ENCODE measurements around the gene PRRG1.

Gene PRRG1

DNA sequence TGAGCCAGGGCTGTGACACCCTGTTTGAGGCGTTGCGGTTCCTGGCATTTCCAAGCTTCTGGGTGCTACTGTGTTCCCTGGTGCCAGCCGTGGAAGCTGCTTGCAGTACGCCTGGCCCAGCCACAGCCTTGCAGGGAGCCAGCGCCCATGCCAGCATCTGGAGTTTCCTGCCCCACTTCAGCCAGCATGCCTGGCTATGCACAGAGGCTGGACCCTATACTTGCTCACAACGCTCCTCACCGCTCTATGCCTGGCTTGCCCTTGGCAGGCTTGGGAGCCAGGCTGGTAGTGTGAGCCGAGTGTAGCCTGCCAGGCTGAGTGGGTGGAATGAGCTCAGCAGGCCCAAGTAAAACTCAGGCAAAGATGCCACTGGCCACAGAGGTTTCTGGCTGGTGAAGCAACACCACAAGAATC lies 22.4 kb downstream of the PRRG1 start:
- Histone ChIP-seq H3K4me1 (ENCODE audit: low read length) (peaks cover 3% of the 10 kb centered on the region), H3K9me3 (ENCODE audit: insufficient read depth, low read length) (no peaks in the 10 kb centered on the region), H3K4me3 (ENCODE audit: low read length) (no peak overlapping the region), H4K20me1 (ENCODE audit: insufficient read depth, low read length) (no peaks in the 10 kb centered on the region), H3K27ac (ENCODE audit: low read length) (no peak overlapping the region), H3K9ac (ENCODE audit: low read length) (no peak overlapping the region), H3K27me3 (ENCODE audit: low read depth, low read length) (no peaks in the 10 kb centered on the region), H3K4me2 (ENCODE audit: low read length) (no peak overlapping the region), H3K36me3 (replicated peaks; ENCODE audit: low read depth, low read length) (no peaks in the 10 kb centered on the region), H2AFZ (ENCODE audit: low read depth, low read length) (no peak overlapping the region), H3K79me2 (ENCODE audit: low read length) (no peaks in the 10 kb centered on the region)
- no peak for TF ChIP-seq EZH2phosphoT487 (IDR thresholded peaks at IDR 0.05; ENCODE audit: low read depth)

DNA sequence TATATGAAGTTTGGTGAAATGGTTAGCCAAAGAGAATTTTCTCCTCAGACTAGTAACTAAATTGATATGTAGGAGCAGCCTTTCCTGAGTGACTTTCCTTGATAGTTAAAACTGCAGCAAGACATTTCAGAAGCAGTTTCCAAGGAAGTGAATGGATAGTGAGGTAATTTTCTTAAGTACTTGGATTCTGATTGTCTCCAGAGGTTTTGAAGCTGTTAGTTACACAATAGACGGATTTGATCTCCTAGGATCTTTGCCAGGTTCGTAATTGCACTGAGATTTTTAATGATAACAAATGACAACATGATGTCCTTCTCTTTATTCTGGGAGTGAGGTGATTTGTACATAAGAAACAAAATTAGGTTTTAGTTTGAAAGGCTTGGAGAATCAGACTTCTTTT lies 29.2 kb downstream of the PRRG1 start:
- Histone ChIP-seq H3K27me3 (ENCODE audit: low read depth, low read length) (no peaks in the 10 kb centered on the region), H3K9ac (ENCODE audit: low read length) (no peak overlapping the region), H3K27ac (ENCODE audit: low read length) (no peak overlapping the region), H3K4me3 (ENCODE audit: low read length) (no peak overlapping the region), H3K9me3 (ENCODE audit: insufficient read depth, low read length) (no peaks in the 10 kb centered on the region), H2AFZ (ENCODE audit: low read depth, low read length) (no peak overlapping the region), H3K79me2 (ENCODE audit: low read length) (no peaks in the 10 kb centered on the region), H4K20me1 (ENCODE audit: insufficient read depth, low read length) (no peaks in the 10 kb centered on the region), H3K4me2 (ENCODE audit: low read length) (no peak overlapping the region), H3K4me1 (ENCODE audit: low read length) (no peaks in the 10 kb centered on the region), H3K36me3 (replicated peaks; ENCODE audit: low read depth, low read length) (no peaks in the 10 kb centered on the region)
- TF ChIP-seq CTCF (IDR thresholded peaks at IDR 0.05; ENCODE audit: low read depth, low read length) (no peak), EZH2phosphoT487 (IDR thresholded peaks at IDR 0.05; ENCODE audit: low read depth) (no peak)

DNA sequence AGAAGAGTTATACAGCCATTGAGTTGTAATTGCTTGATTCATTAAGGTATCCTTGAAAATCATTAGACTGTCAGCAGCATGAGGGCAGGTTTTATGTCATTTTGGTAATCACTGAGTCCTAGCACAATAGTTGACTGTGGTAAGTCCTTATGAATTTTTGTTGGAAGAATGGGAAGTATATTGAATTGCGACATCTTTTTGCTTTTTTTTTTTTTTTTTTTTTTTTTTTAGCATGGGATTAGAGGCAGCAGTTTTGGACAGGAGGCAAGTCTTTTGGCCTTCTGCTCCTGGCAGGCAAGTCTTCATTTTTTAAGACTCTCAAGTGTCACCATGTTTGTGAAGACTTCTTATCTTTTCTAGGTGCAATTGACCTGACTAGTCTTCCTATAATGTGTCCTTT lies 29.7 kb downstream of the PRRG1 start:
- Histone ChIP-seq H3K27me3 (ENCODE audit: low read depth, low read length) (no peaks in the 10 kb centered on the region), H3K9ac (ENCODE audit: low read length) (no peak overlapping the region), H3K4me1 (ENCODE audit: low read length) (no peaks in the 10 kb centered on the region), H2AFZ (ENCODE audit: low read depth, low read length) (no peak overlapping the region), H3K79me2 (ENCODE audit: low read length) (no peaks in the 10 kb centered on the region), H3K9me3 (ENCODE audit: insufficient read depth, low read length) (no peaks in the 10 kb centered on the region), H3K27ac (ENCODE audit: low read length) (no peak overlapping the region), H4K20me1 (ENCODE audit: insufficient read depth, low read length) (no peaks in the 10 kb centered on the region), H3K4me2 (ENCODE audit: low read length) (no peak overlapping the region), H3K36me3 (replicated peaks; ENCODE audit: low read depth, low read length) (no peaks in the 10 kb centered on the region), H3K4me3 (ENCODE audit: low read length) (no peak overlapping the region)
- no peak for TF ChIP-seq EZH2phosphoT487 (IDR thresholded peaks at IDR 0.05; ENCODE audit: low read depth)
- no peak for TF ChIP-seq CTCF (IDR thresholded peaks at IDR 0.05; ENCODE audit: low read depth, low read length)

- H3K4me2 ChIP-seq (ENCODE audit: low read length) = no peak overlapping the region
- no peaks in the 10 kb centered on the region for H3K4me1 ChIP-seq (ENCODE audit: low read length)
- no peaks in the 10 kb centered on the region for H3K36me3 ChIP-seq (replicated peaks; ENCODE audit: low read depth, low read length)
- no peak overlapping the region for H3K4me3 ChIP-seq (ENCODE audit: low read length)
- H3K27me3 ChIP-seq (ENCODE audit: low read depth, low read length) = no peaks in the 10 kb centered on the region
- H3K79me2 ChIP-seq (ENCODE audit: low read length) = no peaks in the 10 kb centered on the region
- TF ChIP-seq CTCF (IDR thresholded peaks at IDR 0.05; ENCODE audit: low read depth, low read length) = no peak
- no peak for TF ChIP-seq EZH2phosphoT487 (IDR thresholded peaks at IDR 0.05; ENCODE audit: low read depth)
- H4K20me1 ChIP-seq (ENCODE audit: insufficient read depth, low read length) = no peaks in the 10 kb centered on the region
- H3K9me3 ChIP-seq (ENCODE audit: insufficient read depth, low read length) = no peaks in the 10 kb centered on the region
- no peak overlapping the region for H2AFZ ChIP-seq (ENCODE audit: low read depth, low read length)
- no peak overlapping the region for H3K27ac ChIP-seq (ENCODE audit: low read length)
- H3K9ac ChIP-seq (ENCODE audit: low read length) = no peak overlapping the region
Observed at GRCh38 chrX:37380256-37380655, 31.1 kb downstream of the PRRG1 start.

DNA sequence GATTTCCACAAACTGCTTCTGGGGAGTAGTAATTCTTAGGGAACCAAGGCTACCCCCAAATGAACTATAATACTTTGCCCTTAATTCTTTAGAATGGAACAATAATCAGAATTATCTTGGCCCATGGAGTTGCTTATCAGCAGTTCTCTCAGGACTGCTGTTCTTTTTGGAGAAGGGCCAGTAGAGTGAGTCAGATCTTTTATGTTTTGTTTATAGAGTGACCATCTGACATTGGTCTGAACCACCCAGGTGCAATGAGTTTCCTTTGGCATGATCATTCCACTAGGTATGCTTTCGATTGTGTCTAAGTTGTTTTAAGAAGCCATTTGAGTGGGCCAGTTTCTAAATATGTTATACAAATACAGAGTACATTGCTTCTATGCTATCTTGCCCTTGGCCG lies 31.8 kb downstream of the PRRG1 start:
- H3K27me3 ChIP-seq (ENCODE audit: low read depth, low read length) = no peaks in the 10 kb centered on the region
- no peaks in the 10 kb centered on the region for H3K36me3 ChIP-seq (replicated peaks; ENCODE audit: low read depth, low read length)
- H3K4me1 ChIP-seq (ENCODE audit: low read length) = no peaks in the 10 kb centered on the region
- no peak overlapping the region for H3K4me2 ChIP-seq (ENCODE audit: low read length)
- TF ChIP-seq CTCF (IDR thresholded peaks at IDR 0.05; ENCODE audit: low read depth, low read length) (no peak), EZH2phosphoT487 (IDR thresholded peaks at IDR 0.05; ENCODE audit: low read depth) (no peak)
- H3K79me2 ChIP-seq (ENCODE audit: low read length) = no peaks in the 10 kb centered on the region
- no peak overlapping the region for H3K4me3 ChIP-seq (ENCODE audit: low read length)
- H2AFZ ChIP-seq (ENCODE audit: low read depth, low read length) = no peak overlapping the region
- no peaks in the 10 kb centered on the region for H4K20me1 ChIP-seq (ENCODE audit: insufficient read depth, low read length)
- no peaks in the 10 kb centered on the region for H3K9me3 ChIP-seq (ENCODE audit: insufficient read depth, low read length)
- H3K27ac ChIP-seq (ENCODE audit: low read length) = no peak overlapping the region
- H3K9ac ChIP-seq (ENCODE audit: low read length) = no peak overlapping the region
